Calu3 (cell line): ENCODE results near the gene TMEM184B. TPM values are rescaled to one million over a fixed set of nuclear protein-coding genes. Genes with fewer than 3 reads are reported as not detected.

Experiments
- BruUV-seq: library from RNA; stranded (reverse); fragments of 400-500 nt; replicated peaks from 2 replicates; lab custom pipeline; 2021; lab: Mats Ljungman, UMichigan
- CTCF ChIA-PET: fragments of 300-600 bp; sonication (Branson Sonifier 250); formaldehyde crosslinking; loops from one replicate; lab custom pipeline; 2022; ENCODE audit warnings: antibody characterized with exemption; lab: Charles Lee
- DNase-seq: peaks from one replicate; pipeline ENCODE4 v3.0.0; 2022
- H3K27ac Mint-ChIP-seq: one replicate; pipeline ENCODE4 v1.8.0; 2022; ENCODE audit warnings: mixed read lengths; ENCODE audit not compliant: unreplicated experiment
- H3K27me3 Mint-ChIP-seq: one replicate; pipeline ENCODE4 v1.8.0; 2022; ENCODE audit warnings: mixed read lengths; ENCODE audit not compliant: unreplicated experiment
- H3K36me3 Mint-ChIP-seq: one replicate; pipeline ENCODE4 v1.8.0; 2022; ENCODE audit warnings: mild to moderate bottlenecking, moderate library complexity, mixed read lengths; ENCODE audit not compliant: insufficient read depth, unreplicated experiment
- H3K4me1 Mint-ChIP-seq: one replicate; pipeline ENCODE4 v1.8.0; 2022; ENCODE audit warnings: mild to moderate bottlenecking, low read depth, mixed read lengths; ENCODE audit not compliant: unreplicated experiment
- H3K4me3 Mint-ChIP-seq: one replicate; pipeline ENCODE4 v1.8.0; 2022; ENCODE audit warnings: mild to moderate bottlenecking, low read depth, moderate library complexity, mixed read lengths; ENCODE audit not compliant: unreplicated experiment
- H3K9me3 Mint-ChIP-seq: one replicate; pipeline ENCODE4 v1.8.0; 2022; ENCODE audit warnings: low read depth, mixed read lengths; ENCODE audit not compliant: unreplicated experiment
- intact Hi-C: fragments of 100-400 bp; cut with micrococcal nuclease; formaldehyde crosslinking; loops from one replicate; pipeline ENCODE4 v1.10.0; 2022; ENCODE audit not compliant: unreplicated experiment
- total RNA-seq: library from RNA; stranded (reverse); gene quantifications from 2 replicates; pipeline ENCODE4 v1.2.3, GENCODE V29; 2022
- TF ChIP-seq, protein P1 (sequence below): fragments of 200-600 bp; IDR thresholded peaks from one replicate; pipeline ENCODE4 v1.8.0; 2022; ENCODE audit warnings: antibody characterized with exemption; ENCODE audit not compliant: unreplicated experiment

TMEM184B gene
- total RNA-seq, 1 experiment from 2014 or later: 114 TPM

DNA sequence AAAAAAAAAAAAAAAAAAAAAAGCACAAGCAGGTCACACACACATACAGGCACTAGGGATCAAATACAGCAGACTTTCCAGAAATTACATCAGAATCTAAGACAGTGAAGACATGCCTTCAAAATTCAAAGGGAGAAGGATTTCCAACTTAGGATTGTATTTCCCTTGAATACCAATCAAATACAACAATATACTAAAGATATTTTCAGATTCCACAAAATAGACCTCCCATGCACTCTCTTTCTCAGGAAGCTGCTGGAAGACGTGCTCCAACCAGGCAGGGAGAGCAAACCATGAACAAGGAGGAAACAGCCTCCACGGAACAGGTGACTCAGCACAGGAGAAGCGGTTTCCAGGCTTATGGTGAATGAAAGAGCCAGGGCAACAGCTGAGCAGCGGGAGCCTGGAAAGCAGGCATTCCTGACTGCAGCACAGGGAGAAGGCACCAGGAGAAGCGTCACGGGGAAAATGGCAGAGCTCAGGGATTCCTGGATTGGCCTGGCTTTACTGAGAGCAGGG, 32.0 kb downstream of the TMEM184B start:
- Mint-ChIP-seq H3K4me3 (peak overlapping the region; percentile 43), H3K36me3 (peaks cover 65% of the 10 kb centered on the region), H3K27me3 (no peaks in the 10 kb centered on the region), H3K9me3 (no peaks in the 10 kb centered on the region), H3K27ac (peak overlapping the region; percentile 92), H3K4me1 (peaks cover 70% of the 10 kb centered on the region)
- intact Hi-C loops: no loop called here
- peak; percentile 74 for DNase-seq
- TF ChIP-seq, protein P1, sequence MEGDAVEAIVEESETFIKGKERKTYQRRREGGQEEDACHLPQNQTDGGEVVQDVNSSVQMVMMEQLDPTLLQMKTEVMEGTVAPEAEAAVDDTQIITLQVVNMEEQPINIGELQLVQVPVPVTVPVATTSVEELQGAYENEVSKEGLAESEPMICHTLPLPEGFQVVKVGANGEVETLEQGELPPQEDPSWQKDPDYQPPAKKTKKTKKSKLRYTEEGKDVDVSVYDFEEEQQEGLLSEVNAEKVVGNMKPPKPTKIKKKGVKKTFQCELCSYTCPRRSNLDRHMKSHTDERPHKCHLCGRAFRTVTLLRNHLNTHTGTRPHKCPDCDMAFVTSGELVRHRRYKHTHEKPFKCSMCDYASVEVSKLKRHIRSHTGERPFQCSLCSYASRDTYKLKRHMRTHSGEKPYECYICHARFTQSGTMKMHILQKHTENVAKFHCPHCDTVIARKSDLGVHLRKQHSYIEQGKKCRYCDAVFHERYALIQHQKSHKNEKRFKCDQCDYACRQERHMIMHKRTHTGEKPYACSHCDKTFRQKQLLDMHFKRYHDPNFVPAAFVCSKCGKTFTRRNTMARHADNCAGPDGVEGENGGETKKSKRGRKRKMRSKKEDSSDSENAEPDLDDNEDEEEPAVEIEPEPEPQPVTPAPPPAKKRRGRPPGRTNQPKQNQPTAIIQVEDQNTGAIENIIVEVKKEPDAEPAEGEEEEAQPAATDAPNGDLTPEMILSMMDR: no peak
- CTCF ChIA-PET: interaction anchor here (1.0 kb wide), 1 partner anchor 12 kb away, joined by 3 read pairs; no protein-coding TSS in a partner anchor
- no TSS peak for BruUV-seq

DNA sequence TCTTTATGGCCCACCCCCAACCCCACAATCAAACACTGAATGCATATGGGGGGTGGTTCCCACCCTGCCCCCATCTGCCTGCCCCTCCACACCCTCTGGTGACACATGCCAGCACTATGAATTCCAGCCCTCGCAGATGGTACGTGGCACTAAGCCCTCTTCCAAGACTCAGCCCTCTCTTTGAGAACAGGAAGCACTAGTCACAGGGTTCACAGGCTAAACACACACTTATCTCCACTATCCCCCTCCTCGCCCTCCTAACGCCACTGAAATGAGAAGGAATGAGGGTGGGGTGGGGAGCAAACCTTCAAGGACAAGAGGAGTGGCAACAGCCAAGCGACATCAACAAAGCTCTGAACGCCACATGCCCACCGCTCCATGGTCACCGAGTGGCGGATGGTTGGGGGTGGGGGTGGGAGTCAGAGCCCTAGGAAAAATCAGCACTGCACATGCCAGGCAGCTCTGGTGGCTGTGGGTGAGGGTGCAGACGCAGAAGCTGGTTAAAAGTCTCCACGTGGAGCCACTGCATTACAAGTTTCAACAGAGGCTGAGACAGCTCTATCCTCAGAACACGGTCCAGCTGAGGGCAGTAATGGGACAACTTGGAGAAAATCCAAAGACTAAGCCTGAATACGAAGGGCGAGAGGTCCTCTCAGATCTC, 33.6 kb downstream of the TMEM184B start:
- BruUV-seq: no TSS peak
- intact Hi-C loops: loop anchor here (1.0 kb wide), 2 partner anchors 11 to 36 kb away; no protein-coding TSS in a partner anchor
- no peaks in the 10 kb centered on the region for H3K27me3 Mint-ChIP-seq
- peak overlapping the region; percentile 43 for H3K4me3 Mint-ChIP-seq
- TF ChIP-seq, protein P1: no peak
- H3K4me1 Mint-ChIP-seq: peaks cover 73% of the 10 kb centered on the region
- peaks cover 70% of the 10 kb centered on the region for H3K36me3 Mint-ChIP-seq
- peak overlapping the region; percentile 92 for H3K27ac Mint-ChIP-seq
- peak; percentile 70 for DNase-seq
- CTCF ChIA-PET: interaction anchor here (0.6 to 1.5 kb wide), 7 partner anchors 10 to 124 kb away, joined by 3 to 14 read pairs (median 3); no protein-coding TSS in a partner anchor
- no peaks in the 10 kb centered on the region for H3K9me3 Mint-ChIP-seq

DNA sequence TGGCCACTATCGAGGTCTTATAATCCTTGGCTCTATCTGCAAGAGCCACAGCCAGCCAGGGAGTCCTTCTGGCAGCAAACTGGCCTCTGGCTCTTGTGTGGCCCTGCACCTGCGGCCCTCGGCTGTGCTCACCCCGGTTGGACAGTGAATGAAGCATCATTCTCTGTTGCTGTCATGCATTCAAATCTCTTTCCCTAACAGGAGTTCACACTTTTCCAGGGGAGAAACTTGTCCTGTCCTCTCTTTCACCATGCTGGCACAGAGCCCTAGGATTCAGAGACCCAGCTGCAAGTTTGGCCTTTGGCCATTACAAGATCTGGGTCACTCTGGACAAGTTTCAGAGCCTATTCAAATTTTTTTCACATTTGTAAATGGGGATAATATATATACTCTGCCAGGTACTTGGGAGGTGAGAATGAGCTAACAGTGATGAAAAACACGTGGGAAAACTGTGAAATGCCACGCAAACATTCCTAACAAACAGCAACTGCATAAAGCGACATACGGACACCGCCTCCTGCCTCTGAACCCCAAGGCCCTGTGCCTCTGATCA, 34.2 kb downstream of the TMEM184B start:
- CTCF ChIA-PET: interaction anchor here (0.6 to 1.5 kb wide), 6 partner anchors 10 to 124 kb away, joined by 3 to 14 read pairs (median 4); no protein-coding TSS in a partner anchor
- H3K4me3 Mint-ChIP-seq: peak overlapping the region; percentile 43
- intact Hi-C loops: loop anchor here (1.0 kb wide), 2 partner anchors 10 to 35 kb away; no protein-coding TSS in a partner anchor

DNA sequence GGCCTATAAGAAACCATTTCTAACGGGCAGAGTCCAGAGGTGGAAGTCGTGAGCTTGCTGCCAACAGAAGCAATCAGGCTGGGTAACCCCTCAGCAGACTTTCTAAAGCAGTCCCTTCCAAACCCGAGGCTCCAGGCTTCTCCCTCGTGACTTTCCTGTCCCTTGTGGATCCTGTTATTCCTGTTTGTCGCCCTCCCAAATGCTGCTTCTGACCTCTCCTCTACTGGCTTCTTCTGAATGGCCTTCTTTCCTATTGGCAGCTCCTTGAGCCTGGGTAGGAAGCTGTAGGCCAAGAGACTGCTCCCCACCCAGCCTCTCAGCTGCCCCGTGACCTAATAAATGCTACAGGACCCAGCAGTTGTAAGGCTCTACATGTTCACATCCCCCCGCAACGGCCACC, 36.0 kb downstream of the TMEM184B start:
- peaks cover 51% of the 10 kb centered on the region for H3K36me3 Mint-ChIP-seq
- H3K4me3 Mint-ChIP-seq: peak overlapping the region; percentile 49
- H3K9me3 Mint-ChIP-seq: no peaks in the 10 kb centered on the region
- DNase-seq: peak; percentile 79
- TF ChIP-seq, protein P1: no peak
- peak overlapping the region; percentile 98 for H3K27ac Mint-ChIP-seq
- no peaks in the 10 kb centered on the region for H3K27me3 Mint-ChIP-seq
- intact Hi-C loops: no loop called here
- H3K4me1 Mint-ChIP-seq: peaks cover 73% of the 10 kb centered on the region
- CTCF ChIA-PET: interaction anchor here (0.6 kb wide), 1 partner anchor 27 kb away, joined by 5 read pairs; no protein-coding TSS in a partner anchor
- no TSS peak for BruUV-seq

More for the DNA sequence above, 34.2 kb downstream of the TMEM184B start:
- peaks cover 69% of the 10 kb centered on the region for H3K4me1 Mint-ChIP-seq
- peak overlapping the region; percentile 92 for H3K27ac Mint-ChIP-seq
- BruUV-seq: TSS peak; percentile 36
- no peak for DNase-seq
- H3K9me3 Mint-ChIP-seq: no peaks in the 10 kb centered on the region
- H3K36me3 Mint-ChIP-seq: peaks cover 65% of the 10 kb centered on the region
- TF ChIP-seq, protein P1: no peak
- H3K27me3 Mint-ChIP-seq: no peaks in the 10 kb centered on the region
